D341Med (cell line): Measurements from ENCODE around the gene ACSBG1.
A peak's percentile ranks its signal among the peaks of the same experiment; 100 is the strongest.
"Not testable (repeated sequence)": the region's sequence is repeated elsewhere in the genome, so short reads cannot be mapped to it uniquely, and the experiment has no call there.

Source experiments
- DNase-seq: peaks from one replicate; pipeline ENCODE4 v3.0.0; 2012; ENCODE audit warnings: low spot score

Gene ACSBG1

DNA sequence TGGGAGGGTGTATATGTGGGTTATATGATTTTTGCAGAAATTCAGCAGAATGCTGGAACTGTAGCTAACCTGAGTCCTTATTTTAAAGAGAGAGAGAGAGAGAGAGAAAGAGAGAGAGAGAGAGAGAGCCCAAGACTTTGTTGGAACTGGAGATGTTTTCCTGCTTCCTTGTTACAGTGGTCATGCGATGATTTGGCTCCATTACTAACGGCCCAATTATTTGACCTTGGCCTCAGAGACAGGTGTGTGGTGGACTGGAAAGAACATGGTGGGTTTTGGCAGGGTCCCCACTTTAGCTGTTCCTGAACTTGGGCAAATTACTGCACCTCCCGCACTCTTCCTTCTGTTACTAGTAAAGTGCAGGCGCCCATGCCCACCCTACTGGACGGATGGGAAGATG is 14.8 kb upstream of the ACSBG1 start:
- DNase-seq, result no peak

DNA sequence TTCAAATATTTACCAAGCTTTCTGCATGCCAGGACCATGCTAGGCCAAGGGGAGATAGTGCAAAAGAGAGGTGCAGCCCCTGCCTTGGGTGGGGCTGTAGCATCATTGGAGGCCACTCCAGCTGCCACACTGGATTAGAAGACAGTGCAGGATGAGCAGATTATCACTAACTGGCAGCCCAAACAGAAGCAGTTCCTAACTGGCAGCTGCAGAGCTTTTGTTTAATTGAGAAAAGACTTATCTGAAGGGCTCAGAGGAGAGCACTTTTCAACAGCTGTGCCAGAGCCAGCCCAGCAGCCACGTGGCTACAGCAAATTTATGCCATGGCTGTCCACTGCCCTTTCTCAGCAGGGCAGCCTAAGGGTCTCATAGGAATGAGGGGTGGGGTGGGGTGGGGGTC is 13.5 kb upstream of the ACSBG1 start:
- DNase-seq, result no peak

DNA sequence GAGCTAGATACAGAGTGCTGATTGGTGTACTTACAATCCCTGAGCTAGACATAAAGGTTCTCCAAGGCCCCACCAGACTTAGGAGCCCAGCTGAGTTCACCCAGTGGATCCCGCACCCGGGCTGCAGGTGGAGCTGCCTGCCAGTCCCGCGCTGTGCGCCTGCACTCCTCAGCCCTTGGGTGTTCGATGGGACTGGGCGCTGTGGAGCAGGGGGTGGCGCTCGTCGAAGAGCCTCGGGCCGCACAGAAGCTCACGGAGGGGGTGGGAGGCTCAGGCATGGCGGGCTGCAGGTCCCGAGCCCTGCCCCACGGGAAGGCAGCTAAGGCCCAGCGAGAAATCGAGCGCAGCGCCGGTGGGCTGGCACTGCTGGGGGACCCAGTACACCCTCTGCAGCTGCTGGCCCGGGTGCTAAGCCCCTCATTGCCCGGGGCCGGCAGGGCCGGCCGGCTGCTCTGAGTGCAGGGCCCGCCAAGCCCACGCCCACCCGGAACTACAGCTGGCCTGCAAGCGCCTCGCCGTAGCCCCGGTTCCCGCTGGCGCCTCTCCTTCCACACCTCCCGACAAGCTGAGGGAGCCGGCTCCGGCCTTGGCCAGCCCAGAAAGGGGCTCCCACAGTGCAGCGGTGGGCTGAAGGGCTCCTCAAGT is 11.7 kb upstream of the ACSBG1 start:
- not testable (repeated sequence) for DNase-seq

DNA sequence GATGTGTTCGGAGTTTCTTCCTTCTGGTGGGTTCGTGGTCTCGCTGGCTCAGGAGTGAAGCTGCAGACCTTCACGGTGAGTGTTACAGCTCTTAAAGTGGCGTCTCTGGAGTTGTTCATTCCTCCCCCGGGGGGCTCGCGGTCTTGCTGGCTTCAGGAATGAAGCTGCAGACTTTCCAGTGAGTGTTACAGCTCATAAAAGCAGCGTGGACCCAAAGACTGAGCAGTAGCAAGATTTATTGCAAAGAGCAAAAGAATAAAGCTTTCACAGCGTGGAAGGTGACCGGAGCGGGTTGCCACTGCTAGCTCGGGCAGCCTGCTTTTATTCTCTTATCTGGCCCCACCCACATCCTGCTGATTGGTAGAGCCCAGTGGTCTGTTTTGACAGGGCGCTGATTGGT is 11.0 kb upstream of the ACSBG1 start:
- DNase-seq, result not testable (repeated sequence)

DNA sequence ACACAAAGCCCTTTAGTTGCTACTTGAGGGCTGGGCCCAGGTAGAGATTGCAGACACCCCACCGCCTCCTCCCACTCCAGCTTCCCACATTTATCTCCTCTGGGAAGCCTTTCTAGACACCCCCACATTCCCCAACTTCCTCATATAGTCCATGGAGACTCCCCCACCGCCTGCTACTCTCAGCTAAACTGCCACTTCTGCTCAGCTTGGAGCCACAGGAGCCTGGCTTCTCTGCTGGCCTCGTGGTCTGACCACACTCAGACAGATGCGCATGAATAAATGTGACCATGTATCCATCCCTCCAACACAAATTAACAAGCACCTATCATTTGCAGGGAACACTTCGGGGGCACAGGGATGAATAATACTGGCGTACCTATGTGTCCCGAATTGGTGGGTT is 10.5 kb upstream of the ACSBG1 start:
- DNase-seq, result no peak

DNA sequence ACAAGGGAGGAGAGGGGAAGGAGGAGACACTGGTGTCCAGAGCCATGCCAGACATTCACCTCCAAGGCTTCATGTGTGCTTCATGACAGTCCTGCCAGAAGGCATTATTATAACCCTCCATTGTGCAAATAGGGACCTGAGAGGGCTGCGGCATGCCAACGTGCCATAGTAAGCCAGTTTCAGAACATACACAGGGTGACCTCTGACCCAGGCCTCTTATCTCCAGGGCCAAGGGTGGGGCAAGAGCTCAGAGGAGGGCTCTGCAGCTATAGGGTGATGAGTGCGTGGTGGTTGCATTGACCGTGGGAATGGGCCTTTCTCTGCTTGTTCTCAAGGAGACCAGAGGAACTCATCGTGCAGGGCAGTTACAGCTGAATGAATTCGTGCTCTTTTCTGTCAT is 9.7 kb upstream of the ACSBG1 start:
- no peak for DNase-seq

DNA sequence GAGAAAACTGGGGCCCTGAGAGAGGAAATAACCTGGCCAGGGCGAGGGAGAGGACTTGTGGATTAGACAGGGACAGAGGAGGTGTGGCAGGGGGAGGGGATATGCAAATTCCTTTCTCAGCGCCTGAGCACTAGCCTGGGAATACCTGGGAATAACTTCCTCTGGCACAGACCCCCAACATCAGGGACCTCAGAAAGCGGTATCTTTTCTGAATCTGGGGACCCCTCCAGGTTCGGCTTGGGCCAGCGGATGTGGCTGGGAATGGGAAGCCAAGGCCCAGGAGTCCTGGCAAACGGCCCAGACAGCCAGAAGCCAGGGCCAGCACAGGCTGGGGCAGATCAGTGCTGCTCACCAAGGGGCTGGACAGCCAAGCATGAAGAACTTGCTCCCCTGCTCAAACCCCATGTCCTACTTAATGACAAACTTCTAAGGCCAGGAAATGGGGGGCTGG is 9.2 kb upstream of the ACSBG1 start:
- DNase-seq, result no peak

DNA sequence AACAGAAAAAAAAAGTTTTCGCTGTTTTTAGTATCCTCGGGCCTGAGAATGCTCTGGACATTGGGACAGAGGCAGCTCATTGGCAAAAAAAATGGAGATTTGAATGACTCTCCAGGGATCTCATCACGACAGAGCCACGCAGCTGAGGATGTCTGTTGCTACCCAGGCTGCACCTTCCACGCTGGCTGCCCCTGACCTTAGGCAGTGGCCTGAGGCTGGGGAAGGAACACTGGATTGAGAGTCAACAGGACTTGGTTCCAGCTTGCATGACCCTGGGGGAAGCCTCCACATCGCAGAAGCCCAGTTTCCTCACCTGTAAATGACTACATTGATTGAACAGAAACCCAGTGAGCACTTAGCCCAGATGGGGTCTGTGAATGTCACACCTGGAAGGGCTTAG is 8.7 kb upstream of the ACSBG1 start:
- no peak for DNase-seq

DNA sequence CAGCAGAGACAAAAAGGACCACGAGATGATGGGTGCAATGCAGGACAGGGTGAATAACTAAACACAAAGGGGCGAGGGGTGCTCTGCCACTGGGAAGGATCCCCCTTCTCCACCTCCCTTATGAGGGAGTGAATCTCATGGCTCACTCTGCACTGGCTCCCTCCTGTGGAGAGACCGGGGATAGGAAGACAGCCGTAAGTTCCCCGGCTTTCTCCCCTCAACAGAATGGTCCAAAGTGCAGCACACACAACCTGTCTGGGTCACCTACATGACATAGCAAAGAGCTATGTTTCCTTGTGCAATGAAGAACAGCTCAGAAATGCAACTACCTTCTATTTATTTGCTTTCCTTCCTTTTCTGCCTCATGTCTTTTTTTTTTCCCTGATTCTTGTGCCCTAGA is 7.8 kb upstream of the ACSBG1 start:
- no peak for DNase-seq

DNA sequence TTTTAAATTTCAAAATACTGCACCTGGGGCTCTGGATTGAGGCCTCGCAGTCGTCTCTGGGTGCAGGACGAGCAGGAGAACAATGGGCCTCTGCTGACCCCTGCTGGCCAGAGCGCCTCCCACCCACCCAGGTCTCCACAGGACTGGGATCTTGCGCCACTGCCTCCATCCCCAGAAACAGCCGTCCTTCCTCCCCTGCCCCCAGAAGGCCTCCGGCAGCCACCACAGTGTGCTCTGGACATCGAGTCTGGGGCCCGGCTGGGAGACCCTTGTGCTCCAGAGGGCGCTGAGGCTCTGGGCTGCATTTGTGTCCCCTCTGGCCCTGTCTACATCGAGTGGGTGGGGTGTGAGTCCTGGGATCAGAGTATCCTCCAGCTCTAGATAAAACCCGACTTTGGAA is 6.7 kb upstream of the ACSBG1 start:
- peak; percentile 91 for DNase-seq

DNA sequence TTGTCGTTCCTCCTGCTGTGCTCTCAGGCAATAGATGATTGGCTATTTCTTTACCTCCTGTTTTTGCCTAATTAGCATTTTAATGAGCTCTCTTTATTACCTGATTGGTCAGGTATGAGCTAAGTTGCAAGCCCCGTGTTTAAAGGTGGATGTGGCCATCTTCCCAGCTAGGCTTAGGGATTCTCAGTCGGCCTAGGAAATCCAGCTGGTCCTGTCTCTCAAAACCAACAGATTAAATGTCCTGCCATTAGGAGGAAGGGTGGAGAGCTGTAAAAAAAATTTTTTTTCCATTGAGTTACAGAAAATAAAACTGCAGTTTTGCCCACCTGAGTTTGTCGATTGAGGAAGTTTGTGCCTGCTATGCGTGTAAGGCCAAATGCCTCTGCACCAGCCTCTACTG is 5.4 kb upstream of the ACSBG1 start:
- DNase-seq, result no peak

DNA sequence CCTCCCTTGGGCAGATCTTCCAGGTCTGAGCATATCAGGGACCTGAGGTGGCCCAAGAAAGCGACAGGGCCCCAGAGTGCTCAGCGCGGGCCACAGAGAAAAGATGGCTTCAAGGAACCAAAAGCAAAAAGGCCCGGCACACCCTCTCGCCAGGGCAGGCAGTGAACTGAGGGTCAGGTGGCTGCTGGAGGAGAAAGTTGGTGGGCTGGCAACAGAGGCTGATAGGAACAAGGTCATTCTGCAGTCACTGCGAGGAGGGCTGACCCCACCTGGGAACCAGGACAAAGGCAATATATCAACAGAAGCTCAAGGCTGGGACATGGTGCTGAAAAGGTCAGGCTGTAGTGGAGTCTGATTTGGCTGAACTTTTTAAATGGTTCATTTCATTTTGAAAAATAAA is 2.8 kb upstream of the ACSBG1 start:
- no peak for DNase-seq

DNA sequence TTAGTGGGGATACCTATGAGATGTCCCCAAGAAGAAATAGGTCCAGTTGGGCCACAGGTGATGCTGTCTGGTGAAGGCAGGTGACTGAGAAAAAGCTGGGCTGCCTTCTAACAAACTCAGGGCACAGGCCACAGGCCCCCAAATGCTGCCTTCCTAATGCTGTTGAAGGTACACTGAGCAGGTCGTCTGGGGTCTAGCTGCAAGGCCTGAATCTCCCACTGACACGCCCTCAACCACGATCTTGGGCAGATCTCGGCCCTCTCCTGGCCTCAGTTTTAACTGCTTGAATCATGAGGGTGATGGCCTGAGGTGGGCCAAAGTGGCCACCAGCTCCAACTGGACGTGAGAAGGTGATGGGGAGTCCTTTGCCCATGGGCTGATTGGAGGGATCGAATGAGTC is 2.1 kb upstream of the ACSBG1 start:
- DNase-seq, result no peak

DNA sequence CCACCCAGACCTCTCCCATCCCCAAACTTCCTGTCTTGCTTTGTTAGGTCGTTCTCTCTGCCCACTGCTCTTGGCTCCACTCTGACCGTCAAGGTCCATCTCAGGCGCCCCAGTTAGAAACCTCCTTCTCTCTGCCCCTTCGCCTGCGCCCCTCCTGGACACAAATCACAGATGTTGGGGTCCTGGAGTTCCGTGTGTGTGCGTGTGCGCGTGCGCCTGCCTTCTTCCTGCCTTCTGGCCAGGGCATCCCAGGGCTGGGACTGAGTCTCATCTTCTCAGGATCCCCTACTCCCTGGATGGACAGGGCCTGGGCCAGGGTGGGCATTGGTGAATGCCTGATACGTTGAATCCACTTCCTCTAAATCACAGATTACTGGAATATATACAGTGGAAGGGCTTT is 869 bp downstream of the ACSBG1 start:
- DNase-seq, result no peak

DNA sequence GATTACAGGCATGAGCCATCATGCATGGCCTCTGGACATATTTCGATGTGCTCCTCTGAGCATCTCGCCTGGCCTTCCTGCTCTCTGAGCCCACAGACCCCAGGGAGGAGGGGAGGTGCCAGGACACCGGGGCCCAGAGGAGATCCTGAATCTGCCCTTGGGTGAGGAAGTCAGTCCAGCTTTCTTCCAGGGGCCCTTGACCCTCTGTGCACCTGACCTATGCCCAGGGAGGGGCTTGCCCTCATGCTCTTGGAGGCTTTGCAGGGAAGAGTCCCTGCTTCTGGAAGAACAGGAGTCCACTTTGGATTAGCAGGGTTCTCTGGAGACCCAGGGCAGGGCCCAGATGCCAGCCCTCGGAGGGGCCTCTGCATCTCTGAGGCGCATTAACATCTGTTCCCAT is 1.4 kb downstream of the ACSBG1 start:
- DNase-seq, result no peak

DNA sequence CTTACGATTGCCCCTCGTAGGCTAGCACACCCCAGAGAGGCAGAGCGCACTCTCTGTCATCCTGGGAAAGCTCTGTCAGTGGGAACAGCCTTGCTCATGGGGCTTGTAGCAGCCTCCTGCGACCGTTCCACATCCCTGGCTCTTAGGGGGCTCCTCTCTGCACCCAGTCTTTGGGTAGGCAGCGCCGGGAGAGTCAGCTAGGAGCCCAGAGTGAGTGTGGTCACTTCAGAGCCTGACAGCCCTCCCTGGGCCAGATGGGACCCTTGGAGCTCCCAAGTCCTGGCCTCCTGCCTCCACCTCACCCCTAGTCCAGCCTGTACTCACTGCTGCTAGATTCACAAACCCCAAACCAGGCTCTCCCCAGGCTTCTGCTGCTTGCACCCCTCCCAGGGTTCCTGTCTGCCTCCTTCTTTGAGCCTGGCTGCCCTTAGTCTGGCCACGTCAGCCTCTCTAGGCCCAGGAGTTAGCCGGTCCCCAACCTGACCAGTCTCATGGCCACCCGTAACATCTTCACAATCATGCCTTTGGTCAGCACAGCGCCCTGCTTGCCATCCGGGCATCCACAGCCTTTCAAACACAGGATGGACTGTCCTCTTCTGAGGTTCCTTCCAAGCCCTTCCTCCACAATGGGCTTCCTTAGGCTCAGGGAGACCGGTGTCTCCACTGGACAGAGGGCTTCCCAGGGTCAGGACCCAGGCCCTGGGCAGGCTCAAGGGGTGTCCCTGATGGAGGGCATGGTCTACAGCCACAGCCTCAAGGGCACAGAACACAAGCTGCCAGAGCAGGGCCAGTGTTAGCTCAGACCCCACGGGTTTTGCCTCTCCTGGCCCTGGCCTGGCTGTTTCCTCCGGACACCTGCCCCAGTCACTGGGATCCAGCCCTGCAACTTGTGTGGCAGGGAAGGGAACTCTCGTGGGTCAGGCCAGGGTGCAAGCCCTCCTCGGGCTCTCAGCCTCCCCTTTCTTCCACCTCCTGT is 4.6 kb downstream of the ACSBG1 start:
- no peak for DNase-seq

DNA sequence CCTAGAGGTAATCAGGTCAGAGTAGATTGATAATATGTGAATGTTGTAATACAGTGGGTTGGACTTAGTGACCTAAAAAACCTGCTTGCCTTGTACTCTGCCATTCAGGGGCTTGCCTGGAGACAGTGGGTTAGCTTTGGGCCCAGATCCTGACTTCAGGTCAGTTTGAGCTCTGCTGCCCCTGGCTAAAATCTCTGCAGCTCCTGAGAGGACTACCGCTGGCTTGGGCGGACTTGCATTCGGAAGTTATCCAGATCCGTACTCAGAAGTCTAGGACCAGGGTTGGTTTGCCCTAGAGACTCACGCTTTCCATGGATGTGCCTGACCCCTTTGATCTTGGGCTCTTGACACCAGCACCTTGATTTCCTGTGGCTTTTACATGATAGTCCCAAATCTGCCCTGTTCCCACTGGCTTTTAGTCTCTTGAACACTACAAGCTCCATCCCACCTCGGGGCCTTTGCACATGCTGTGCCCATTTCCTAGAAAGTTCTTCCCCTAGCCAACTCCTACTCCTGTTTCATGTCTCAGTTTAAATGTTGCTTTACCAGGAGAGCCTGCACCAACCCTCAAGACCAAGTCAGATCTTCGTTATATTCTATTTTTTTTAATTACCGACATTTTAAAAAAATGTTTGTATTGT is 5.9 kb downstream of the ACSBG1 start:
- DNase-seq, result no peak

DNA sequence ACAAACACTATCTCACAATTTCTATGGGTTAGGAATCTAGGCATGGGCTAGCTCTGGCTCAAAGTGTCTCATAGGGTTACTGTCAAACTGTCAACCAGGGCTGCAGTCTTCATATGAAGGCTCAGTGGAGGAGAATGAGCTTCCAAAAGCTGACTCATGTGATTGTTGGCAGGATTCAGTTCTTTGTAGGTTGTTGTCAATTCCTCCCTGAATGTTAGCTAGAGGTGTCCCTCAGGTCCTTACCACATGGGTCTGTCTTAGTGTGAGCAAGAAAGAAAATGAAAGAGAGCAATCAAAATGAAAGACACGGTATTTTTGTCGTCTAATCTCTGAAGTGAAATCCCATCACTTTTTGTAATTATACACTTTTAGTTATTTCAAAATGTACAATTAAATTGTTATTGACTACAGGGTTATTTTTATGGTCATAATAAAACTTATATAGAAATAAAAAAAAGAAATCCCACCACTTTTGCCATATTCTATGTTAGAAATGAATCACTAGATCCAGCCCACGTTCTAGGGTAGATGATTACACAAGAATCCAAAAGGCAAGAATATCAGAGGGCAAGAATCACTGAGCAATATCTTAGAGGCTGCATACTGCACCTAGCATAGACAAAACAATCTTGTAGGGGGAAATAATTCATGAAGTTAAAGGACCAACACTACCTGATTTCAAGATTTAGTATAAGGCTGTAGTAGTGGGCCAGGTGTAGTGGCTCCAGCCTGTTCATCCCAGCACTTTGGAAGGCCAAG is 8.4 kb downstream of the ACSBG1 start:
- no peak for DNase-seq

DNA sequence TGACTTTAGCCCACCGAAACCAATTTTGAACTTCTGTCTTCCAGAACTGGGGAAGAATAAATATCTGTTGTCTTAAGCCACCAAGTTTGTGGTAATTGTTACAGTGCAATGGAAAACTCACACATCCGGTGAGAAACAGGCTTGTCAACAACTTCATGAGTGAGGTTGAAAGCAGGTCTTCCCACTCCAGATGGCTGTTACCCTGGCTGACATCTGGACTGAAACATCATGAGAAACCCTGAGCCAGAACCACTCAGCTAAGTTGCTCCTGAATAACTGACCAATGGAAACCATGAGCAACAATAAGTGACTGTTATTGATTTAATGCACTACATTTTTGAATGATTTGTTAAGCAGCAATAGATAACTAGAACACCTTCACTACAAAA is 10.3 kb downstream of the ACSBG1 start:
- DNase-seq, result no peak

DNA sequence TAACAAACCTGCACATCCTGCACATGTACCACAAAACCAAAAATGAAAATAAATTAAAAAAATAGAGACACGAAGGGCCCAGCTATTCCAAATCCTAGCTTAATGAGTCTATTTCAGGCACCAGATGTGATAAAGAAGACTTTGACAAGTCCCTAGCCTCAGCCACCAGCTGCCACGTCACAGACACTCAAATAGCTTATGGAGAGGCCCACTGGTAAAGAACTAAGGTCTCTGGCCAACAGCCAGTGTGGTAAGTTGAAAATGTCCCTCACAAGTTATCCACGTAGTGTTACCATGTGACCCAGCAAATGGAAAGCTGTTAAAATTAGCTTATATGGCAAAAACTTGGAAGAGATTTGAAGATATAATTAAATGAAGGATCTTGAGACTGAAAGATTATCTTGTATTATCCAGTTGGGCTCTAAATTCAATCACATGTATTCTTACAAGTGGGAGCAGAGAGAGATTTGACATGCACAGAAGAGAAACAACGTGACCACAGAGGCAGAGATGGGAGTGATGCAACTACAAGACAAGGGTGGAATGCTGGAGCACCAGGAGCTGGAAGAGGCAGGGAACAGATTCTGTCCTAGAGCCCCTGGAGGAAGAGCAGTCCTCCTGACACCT is 10.9 kb downstream of the ACSBG1 start:
- DNase-seq, result no peak

DNA sequence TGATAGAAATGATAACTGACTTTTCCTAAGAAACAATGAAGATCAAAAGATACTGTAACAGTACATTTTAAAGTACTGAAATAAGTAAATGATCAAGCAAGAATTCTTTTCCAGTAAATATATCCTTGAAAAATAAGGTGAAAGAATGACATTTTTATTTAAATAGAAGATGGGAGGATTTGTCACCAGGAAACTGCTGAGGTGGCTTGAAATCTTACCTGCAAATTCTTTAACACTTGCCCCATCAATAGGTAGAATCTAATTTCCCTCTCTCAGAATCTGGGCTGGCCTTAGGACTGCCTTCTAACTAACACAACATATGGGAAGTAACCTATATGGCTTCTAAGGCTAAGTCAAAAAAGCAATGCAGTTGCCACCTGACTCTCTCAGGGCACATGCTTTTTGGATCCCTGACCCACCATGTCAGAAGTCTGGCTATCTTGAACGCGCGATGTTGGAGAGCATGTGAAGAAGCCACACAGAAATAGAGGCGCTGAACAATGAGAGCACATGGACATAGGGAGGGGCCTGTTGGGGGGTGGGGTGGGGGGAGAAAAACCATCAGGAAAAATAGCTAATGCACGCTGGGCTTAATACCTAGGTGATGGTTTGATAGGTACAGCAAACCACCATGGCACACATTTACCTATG is 11.5 kb downstream of the ACSBG1 start:
- DNase-seq, result no peak
